Neutrophil (primary cell): ENCODE measurements around the gene RAB27B.

Experiments
- H3K27ac ChIP-seq: fragments of 200-600 bp; sonication (generic); 2 replicates; pipeline ENCODE4 v1.5.1; 2016; ENCODE audit warnings: mild to moderate bottlenecking, moderate library complexity
- H3K27me3 ChIP-seq: fragments of 200-600 bp; sonication (generic); 2 replicates; pipeline ENCODE4 v1.6.0; 2016; ENCODE audit warnings: mild to moderate bottlenecking
- H3K36me3 ChIP-seq: fragments of 200-600 bp; sonication (generic); 2 replicates; pipeline ENCODE4 v1.5.1; 2017
- H3K4me1 ChIP-seq, 2 experiments: fragments of 200-600 bp in 1 of 2; sonication (generic) in 1 of 2; 1 replicate in 1 of 2; 2 replicates in 1 of 2; pipeline versions ENCODE4 v1.5.1 to v1.6.1; 2013 to 2016; ENCODE audit warnings: low read depth in 1 of 2, low read length in 1 of 2, mild to moderate bottlenecking in 1 of 2, moderate library complexity in 1 of 2; ENCODE audit not compliant: control insufficient read depth in 1 of 2, insufficient read depth in 1 of 2
- H3K4me3 ChIP-seq, 2 experiments: fragments of 200-600 bp in 1 of 2; sonication (generic) in 1 of 2; 1 replicate in 1 of 2; 2 replicates in 1 of 2; pipeline ENCODE4 v1.5.1; 2013 to 2016; ENCODE audit warnings: low read depth in 1 of 2, low read length in 1 of 2, mild to moderate bottlenecking in 1 of 2, moderate library complexity in 1 of 2
- H3K9me3 ChIP-seq: fragments of 200-600 bp; sonication (generic); 2 replicates; pipeline ENCODE4 v1.5.1; 2016
- TF ChIP-seq, protein P1 (sequence below): fragments of 200-600 bp; sonication (generic); IDR thresholded peaks from 2 replicates; pipeline ENCODE4 v1.5.1; 2016; ENCODE audit warnings: antibody characterized with exemption

Gene RAB27B

DNA sequence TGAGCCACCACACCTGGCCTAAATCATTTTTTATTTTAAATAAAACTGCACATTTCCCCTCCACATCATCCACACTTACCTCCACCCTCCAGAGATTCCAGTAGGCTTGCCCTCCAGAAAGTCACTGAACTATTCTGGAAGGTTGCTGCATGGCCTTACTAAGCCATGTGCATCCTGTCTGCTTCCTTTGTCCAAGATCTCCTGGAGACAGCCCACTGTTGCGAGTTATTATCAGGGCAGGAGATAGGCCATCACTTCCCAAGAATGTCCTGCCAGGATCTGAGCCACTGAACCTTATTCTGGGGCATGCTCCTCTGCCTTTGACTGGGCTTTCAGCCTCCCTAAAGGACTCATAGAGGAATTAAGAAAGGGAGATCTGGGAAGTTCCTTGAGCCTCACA lies 104.2 kb downstream of the RAB27B start:
- H3K27me3 ChIP-seq: no peaks in the 10 kb centered on the region
- H3K27ac ChIP-seq: no peak overlapping the region
- TF ChIP-seq, protein P1, sequence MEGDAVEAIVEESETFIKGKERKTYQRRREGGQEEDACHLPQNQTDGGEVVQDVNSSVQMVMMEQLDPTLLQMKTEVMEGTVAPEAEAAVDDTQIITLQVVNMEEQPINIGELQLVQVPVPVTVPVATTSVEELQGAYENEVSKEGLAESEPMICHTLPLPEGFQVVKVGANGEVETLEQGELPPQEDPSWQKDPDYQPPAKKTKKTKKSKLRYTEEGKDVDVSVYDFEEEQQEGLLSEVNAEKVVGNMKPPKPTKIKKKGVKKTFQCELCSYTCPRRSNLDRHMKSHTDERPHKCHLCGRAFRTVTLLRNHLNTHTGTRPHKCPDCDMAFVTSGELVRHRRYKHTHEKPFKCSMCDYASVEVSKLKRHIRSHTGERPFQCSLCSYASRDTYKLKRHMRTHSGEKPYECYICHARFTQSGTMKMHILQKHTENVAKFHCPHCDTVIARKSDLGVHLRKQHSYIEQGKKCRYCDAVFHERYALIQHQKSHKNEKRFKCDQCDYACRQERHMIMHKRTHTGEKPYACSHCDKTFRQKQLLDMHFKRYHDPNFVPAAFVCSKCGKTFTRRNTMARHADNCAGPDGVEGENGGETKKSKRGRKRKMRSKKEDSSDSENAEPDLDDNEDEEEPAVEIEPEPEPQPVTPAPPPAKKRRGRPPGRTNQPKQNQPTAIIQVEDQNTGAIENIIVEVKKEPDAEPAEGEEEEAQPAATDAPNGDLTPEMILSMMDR: no peak
- H3K9me3 ChIP-seq: no peaks in the 10 kb centered on the region
- H3K4me1 ChIP-seq: no peaks in the 10 kb centered on the region
- no peak overlapping the region for H3K4me3 ChIP-seq
- H3K36me3 ChIP-seq: no peaks in the 10 kb centered on the region

DNA sequence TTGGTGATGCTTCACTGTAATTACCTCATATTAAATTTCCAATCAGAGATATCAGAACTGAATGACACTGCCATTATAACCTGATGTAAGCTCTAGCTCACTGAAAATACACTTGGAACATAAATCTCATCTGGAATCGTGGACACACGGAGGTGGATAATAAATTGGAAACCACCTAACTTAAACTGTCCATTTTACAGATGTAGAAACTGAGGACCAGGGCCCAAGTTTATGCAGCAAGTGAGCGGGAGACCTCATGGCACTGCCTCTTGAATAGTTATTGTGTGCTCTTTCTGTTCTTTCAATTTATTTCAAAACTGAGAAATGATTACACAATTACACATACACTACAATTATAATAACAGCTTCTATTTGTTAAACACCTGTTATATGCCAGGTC lies 110.2 kb downstream of the RAB27B start:
- TF ChIP-seq, protein P1: no peak
- Histone ChIP-seq H3K4me1 (no peaks in the 10 kb centered on the region), H3K27me3 (no peaks in the 10 kb centered on the region), H3K9me3 (no peaks in the 10 kb centered on the region), H3K27ac (no peak overlapping the region), H3K36me3 (no peaks in the 10 kb centered on the region), H3K4me3 (no peak overlapping the region)

DNA sequence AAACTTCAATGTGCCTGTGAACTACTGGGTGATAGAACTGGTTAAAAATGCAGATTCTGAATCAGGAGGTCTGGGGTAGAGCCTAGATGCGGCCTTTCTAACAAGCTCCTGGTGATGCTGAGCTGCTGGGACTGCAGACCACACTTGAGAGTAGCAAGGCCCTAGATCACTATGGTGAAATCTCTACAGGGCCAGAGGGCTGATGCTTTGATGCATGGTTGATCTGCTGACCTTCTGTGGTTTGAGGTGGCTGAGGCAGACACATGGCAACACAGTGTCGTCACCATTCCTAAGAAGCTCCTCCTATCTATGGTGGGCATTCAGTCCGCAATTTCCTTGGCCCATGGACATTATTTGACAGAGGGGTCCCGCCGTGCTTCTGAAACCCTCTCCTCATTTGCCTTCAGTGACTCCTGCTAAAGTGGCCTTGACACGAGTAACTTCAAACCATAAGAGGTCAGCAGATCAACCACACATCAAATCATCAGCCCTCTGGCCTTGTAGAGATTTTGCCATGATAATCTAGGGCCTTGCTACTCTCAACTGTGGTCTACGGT lies 111.2 kb downstream of the RAB27B start:
- no peaks in the 10 kb centered on the region for H3K27me3 ChIP-seq
- H3K27ac ChIP-seq: no peak overlapping the region
- H3K36me3 ChIP-seq: no peaks in the 10 kb centered on the region
- TF ChIP-seq, protein P1: no peak
- H3K9me3 ChIP-seq: no peaks in the 10 kb centered on the region
- H3K4me3 ChIP-seq: no peak overlapping the region
- no peaks in the 10 kb centered on the region for H3K4me1 ChIP-seq

DNA sequence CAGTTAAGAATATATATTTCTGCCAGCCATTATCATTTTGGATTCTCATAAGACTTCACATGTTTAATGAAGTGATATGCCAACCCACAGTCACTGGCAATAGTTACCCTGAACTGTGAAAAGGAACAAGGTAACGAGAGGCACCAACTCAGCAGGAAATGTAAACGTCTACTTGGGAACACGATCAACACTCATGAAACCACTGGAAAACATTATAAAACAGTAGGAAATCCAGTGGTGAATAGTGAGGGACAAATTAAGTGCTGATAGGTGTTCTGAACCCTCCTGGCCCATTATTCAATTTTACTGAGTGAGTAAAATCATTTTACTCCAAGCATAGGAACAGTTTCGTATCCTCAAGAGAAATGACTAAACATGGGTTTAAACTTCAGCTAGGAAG lies 113.9 kb downstream of the RAB27B start:
- no peaks in the 10 kb centered on the region for H3K36me3 ChIP-seq
- H3K27ac ChIP-seq: no peak overlapping the region
- TF ChIP-seq, protein P1: no peak
- H3K4me3 ChIP-seq: no peak overlapping the region
- H3K9me3 ChIP-seq: no peaks in the 10 kb centered on the region
- peaks cover 0 to 5% of the 10 kb centered on the region in 2 experiments for H3K4me1 ChIP-seq
- H3K27me3 ChIP-seq: no peaks in the 10 kb centered on the region

DNA sequence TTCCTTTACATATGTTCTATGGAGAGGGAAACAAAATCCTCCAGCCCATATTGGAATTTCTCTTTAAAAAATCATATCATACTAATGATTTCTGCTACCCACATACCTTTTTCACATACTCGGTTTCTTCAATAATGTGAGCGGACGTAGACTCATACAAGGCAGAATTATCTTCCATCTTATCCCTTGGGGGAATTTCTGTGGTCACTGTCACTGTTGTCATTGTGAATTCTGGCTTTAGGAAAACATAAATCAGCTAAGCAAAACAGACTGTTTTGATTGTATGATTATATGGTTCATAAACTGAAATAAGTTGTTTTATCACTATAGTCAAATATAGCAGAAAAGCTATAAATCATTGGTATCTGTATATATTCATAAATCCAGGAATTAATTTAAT lies 114.3 kb downstream of the RAB27B start:
- no peak overlapping the region for H3K27ac ChIP-seq
- no peaks in the 10 kb centered on the region for H3K36me3 ChIP-seq
- H3K4me3 ChIP-seq: no peak overlapping the region
- TF ChIP-seq, protein P1: no peak
- no peaks in the 10 kb centered on the region for H3K27me3 ChIP-seq
- H3K4me1 ChIP-seq: peaks cover 0 to 5% of the 10 kb centered on the region in 2 experiments
- no peaks in the 10 kb centered on the region for H3K9me3 ChIP-seq
